GM19395 (cell line): ENCODE measurements around the gene PDLIM4.

Experiments
- ATAC-seq: cut with Tn5 transposase; IDR thresholded peaks from one replicate; pipeline ENCODE4 v1.9.1; 2021; ENCODE audit warnings: mild to moderate bottlenecking, moderate library complexity; ENCODE audit not compliant: unreplicated experiment

Gene PDLIM4

DNA sequence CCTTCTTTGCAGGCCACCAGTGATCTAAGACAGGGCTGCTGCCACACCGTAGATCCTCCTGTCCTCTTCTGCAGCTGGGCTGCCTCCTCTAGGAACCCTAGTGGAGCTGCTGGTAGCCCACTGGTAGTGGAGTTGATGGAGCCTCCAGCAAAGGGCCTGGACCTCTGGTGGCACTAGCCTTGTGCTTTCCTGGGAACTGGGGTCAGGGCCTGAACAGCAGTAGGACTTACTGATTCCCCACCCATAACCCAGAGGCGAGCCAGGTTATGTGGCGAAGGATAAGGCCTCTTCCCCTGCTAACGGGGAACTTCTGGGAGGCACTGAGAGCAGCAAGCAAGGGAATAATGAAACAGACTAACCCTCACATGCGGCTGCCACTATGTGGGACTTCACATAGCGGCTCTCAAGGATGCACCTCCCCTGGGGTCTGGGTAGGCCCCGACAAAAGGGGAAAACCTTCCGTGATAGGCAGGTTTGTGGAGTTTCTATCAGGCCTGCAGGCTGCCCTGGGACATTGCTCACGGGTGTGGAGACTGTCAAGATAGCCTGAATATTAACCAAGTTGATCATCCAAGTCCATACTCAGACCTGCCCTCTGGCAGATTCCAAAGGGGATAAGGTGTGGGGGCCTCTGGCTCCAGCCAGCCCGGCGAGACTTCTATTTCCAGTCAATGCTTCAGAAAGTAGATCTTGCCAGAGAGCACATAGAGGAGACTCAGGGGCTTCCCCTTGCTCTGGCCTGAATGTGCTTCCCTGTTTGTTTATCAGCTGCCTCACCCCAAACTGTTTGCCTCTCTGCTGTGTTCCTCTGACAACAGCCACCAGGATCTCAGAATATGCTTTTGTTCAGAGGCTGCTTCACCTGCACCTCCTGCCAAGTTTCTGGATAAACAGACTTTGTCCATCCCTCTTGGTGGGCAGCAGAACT, 44.1 kb downstream of the PDLIM4 start:
- ATAC-seq: no peak

DNA sequence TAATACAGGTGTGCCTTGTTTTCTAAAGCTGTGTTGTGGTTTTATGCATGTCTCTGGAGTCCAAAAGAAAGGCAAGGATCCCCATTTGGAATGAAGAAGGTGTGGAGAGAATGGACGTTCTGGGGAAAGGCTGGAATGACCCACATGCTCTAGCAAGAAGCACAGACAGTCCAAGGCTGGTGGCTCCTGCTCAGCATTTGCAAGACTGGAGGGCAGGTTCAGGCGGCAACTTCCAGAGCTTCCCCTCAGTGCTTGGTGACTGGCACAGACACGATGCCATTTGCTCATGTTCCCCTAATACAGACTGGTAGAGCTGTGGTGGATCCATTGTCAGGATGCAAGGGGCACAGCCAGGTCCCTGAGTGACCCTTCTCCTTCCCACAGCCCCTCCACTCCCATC, 44.9 kb downstream of the PDLIM4 start:
- no peak for ATAC-seq

DNA sequence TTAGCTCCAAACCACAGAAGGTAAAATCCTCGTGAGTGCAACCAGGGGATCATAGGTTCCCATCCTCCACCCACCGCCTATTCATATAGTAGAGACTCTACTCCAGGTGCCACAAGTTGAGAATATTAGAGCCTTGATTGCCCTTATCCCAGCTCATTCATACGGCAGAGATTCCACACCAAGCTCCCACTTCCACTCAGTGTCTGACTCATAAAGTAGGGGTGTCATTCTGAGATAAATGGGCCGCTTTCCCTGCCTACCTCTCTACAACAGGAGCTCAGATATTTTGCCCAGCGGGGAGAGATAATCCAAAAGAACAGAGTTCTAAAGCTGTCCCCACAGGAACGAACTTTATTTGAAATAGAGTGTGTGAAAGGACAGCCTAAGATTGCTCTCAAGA, 46.1 kb downstream of the PDLIM4 start:
- no peak for ATAC-seq

DNA sequence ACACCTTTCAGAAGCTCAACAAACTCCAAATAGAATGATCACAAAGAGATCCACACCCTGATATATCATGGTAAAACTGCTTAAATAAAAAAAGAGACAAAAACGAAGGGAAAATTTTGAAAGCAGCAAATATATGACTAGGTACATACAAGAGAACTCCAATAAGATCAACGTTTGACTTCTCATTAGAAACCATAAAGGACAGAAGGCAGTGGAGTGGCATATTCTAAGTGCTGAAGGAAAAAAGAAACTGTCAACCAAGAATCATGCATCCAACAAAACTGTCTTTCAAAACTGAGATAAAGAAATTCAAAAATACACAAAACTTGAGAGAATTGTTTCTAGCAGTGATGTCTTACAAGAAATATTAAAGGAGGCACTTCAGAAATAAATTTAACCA, 47.9 kb downstream of the PDLIM4 start:
- ATAC-seq: no peak

DNA sequence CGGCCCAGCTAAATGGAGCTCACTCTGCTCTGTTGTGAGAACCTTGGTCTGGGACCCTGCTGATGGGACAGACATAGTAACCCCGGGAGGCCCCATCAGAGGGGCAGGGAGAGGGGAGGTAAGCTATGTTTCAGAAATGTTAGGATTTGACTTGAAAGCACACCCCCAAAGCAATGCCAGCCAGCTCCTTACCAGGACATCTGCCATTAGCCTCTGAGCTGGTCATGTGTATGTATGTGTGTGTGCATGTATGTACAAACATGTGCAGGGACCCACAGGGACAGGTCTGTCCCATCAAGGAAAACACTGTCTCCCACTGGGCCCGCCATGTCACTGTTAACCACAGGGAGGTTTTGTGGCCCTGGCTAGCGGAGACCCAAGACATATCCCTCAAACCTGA, 51.2 kb downstream of the PDLIM4 start:
- ATAC-seq: no peak

DNA sequence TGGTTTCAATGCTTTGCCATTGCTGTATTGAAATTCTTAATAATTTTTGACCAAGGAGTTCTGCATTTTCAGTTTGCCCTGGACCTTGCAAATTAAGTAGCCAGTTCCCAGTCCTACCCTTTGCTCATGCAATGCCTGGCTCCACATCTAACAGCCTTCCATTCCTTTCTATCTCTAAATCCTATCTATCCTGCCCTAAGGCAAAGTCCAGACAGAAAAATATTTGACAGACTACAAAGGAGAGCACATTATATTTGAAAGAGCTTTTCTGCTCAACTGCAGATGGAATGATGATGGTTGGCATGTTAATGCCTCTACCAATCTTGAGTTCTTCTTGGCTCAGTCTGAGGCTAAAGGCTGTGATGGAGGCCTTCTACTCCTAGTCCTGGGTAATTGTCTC, 52.2 kb downstream of the PDLIM4 start:
- no peak for ATAC-seq

DNA sequence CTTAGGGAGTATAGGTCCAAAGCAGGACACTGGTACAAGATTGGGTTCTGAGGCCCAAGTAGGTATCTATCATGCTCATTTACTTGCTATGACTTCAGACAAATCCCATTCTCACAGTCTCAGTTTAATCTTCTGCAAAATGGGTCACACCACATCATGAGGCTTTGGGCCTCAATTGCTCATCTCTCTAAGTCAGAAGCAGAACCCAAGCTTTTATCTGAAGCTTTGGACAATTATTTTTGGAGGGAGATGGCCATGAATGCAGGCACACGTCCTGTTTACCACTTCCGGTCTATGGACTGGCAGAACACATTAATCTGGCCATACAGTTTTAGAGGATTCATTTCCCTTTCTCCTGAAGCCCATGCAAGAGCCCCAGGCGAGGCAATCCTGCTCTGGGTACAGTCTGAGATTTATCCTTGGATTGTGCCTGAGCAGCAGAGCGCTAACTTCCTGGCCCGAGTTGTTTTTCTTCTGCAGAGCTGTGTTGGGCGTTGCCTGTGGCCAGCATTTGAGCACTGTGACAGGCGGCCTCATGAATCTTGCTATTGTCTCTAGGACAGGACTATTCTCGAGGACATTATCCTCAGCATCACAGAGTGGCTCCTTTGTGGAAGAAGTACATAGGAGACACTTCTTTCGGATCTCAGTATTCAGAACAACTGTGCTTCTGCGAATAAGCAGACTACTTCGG, 52.8 kb downstream of the PDLIM4 start:
- no peak for ATAC-seq

DNA sequence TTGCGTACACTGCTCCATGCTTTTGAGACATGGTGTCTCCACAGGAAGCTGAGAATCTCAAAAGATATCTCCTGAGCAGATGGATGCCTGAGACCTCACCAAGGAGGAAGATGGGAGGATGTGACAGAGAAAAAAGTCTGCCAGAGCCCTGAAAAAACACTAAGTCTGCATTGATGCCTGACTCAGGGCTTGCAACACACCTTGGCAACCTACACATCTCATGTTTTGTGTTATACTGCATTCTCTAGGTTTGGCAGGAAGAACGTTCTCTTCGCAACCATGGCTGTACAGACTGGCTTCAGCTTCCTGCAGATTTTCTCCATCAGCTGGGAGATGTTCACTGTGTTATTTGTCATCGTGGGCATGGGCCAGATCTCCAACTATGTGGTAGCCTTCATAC, 55.9 kb downstream of the PDLIM4 start:
- ATAC-seq: no peak

DNA sequence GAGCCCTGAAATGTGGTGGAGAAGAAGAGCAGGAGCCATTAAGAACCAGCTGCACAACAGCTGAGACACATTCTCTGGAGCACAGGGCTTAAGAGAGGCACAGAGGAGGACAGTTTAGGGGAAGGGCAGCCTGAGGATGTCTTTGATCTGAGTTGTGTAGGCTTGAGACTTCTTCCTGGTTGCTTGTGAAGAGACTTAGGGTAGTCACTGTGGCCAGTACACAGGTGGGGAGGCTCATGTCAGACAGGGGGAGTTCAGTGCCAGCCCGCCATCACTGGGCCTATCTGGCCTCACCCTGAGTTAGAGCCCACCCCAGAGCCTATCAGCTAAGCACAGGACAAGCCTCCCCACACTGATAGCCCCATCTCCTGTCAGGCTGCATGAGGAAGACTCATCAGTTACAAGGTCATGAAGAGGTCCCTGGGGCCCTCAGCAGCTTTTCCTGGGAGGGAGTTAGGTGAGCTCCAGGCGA, 56.5 kb downstream of the PDLIM4 start:
- ATAC-seq: no peak

DNA sequence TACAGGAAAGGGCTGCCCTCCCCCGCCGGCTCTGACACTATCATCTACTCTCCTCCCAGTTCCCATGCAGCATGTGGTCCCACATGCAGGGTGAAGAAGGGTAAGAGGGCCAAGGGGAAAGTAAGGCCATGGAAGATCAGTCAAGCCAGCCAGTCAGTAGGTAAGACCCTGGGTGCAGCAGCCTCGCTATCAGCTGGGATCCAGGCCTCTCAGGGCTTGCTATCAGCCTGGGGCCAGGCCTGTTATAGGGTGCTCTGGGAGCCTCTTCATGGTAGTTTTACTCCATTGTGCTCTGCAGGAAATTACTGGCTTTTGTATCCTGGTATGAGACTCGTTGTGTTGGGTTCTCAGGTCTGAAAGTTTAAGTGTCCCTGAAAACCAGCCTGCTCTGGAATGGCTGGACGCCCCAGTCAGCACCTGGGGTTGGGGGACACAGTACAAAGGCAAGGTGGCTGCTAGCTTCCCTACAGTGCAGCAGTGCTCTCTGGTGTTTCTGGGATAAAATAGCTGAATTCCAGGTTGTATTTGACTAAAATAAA, 58.1 kb downstream of the PDLIM4 start:
- no peak for ATAC-seq

DNA sequence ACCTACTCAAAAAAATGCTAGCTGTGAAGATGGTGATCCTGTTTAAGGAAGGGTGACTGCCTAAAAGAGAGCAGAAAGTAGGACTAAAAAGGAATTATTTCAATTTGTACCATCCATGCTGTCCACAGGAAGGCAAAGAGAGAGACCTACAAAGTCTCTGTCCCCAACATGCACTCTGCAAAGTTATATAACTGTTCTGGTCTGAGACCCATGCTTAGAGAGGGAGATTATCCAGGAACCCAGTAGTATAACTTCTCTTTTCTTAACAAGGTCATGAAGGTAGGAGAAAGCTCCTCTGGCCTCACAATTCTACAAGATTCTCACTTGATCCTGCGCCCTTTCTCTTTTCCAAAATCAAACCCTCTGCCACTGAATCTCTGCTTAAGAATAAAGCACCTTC, 62.5 kb downstream of the PDLIM4 start:
- ATAC-seq: no peak

DNA sequence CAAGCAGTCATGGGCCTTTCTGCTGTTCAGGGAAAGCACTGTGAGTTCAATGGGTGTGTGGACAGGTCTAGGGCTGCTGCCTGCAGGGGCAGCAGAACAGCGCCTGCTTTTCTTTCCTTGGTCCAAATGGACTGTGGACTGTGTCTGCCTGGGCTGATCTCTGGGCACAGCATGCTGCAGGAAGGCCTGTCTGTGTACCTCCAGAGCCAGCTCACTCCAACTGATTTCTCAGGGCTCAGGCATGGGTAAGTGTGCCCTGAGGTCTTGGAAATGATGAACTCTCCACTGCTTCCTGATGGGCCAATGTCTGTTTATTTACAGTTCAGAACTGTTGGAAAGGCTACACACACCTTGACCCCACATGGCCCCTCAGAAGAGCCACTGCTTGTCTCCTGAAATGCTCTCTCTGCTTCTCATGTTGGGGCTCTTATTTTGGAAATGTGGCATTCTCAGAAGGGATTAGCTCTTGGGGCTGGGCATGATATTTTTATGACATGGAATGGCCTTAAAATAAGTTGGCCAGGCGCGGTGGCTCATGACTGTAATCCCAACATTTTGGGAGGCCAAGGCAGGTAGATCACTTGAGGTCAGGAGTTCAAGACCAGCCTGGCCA, 63.7 kb downstream of the PDLIM4 start:
- ATAC-seq: no peak

DNA sequence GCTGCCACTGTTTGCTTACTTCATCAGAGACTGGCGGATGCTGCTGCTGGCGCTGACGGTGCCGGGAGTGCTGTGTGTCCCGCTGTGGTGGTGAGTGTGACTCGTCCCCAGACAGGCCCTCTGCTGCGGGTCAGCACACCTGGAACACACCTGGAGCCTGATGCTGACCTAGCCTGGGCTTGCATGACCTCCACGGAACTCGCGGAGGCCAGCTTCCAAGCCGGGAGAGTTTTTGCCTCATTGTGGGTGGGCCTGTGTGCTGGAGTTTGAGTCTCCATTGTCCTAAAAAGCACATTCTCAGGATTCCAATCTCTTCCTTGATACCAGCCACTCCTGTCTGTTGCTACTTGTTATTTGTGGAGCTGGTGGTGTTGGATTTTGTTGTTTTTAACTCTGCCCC, 64.8 kb downstream of the PDLIM4 start:
- ATAC-seq: no peak
